ENCODE measurements around the gene NECTIN2.
"Not testable (repeated sequence)": the region's sequence is repeated elsewhere in the genome, so short reads cannot be mapped to it uniquely, and the experiment has no call there.

The NECTIN2 gene

GRCh38 chr19:44884566-44884965, 38.5 kb downstream of the NECTIN2 start:
- DNase-seq (ENCODE audit: low read depth in 2 of 2), result no peak

DNA sequence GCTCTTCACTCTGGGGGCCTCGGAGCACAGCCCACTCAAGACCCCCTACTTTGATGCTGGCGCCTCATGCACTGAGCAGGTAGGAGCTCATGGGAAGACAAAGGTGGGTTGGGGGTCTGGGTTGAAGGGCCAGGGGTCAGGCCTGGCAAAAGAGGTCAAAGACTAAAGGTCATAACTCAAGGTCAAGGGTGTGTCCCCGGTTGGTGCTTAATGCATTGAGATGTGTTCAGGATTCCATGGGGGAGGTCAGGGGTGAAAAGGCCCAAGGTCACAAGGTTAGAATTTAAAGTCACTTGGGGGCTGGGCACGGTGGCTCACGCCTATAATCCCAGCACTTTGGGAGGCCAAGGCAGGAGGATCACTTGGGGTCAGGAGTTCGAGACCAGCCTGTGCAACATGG, 40.0 kb downstream of the NECTIN2 start:
- no peak for DNase-seq (ENCODE audit: low read depth in 2 of 2)

- no peak for DNase-seq (ENCODE audit: low read depth in 2 of 2)
Measured at GRCh38 chr19:44887648-44888047, 41.6 kb downstream of the NECTIN2 start.

GRCh38 chr19:44888335-44888734, 42.2 kb downstream of the NECTIN2 start:
- not testable (repeated sequence) for DNase-seq (ENCODE audit: low read depth in 2 of 2)

DNA sequence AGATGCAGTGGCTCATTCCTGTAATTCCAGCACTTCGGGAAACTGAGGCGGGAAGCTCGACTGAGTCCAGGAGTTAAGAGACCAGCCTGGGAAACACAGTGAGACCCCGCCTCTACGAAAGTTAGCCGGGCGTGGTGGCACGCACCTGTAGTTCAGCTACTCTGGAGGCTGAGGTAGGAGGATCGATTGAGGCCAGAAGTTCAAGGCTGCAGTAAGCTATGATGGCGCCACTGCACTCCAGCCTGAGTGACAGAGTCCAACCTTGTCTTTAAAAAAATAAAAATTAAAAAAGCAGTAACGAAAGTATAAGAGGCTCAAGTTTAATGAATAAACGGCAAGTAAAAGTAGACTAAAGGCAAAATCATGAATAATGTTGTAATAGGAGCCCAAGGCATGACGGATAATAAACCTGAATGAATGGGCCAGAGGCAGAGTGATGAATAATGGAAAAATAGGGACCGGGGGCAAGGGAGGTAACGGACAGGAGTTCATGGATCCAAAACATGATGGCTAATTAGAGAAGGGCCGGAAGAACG, 43.8 kb downstream of the NECTIN2 start:
- no peak for DNase-seq (ENCODE audit: low read depth in 2 of 2)

DNA sequence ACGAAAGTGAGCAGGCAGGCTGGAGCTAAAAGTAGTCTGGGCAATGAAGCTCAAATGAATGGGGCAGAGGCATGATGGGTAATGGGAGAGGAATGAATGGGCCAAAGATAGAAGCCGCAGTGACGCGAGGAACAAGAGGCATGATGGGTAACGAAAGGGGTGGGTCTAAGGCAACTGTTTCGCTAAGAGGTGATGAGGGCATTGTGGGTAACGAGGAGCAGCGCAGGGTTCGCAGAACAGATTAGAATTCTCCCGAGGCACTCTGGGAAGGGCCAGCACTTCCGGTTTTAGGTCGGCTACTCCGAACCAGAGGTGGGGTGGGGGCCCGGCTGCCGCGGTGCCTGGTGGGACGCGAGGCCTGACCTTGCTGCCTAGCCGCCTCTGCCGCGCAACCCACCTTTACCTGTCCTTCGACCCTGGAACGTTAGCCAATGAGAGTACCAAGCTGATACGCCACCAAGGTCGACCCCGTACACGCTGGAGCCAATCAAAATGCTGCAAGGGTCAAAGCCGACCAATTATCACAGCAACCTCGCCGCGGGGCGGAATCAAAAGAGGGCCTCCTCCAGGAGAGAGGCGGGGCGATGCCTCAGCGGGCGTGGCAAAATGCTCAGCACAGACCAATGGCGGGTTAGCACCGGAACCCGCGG, 44.4 kb downstream of the NECTIN2 start:
- DNase-seq (ENCODE audit: low read depth in 2 of 2), result peak in 1 of 2 donors; percentile 99

DNA sequence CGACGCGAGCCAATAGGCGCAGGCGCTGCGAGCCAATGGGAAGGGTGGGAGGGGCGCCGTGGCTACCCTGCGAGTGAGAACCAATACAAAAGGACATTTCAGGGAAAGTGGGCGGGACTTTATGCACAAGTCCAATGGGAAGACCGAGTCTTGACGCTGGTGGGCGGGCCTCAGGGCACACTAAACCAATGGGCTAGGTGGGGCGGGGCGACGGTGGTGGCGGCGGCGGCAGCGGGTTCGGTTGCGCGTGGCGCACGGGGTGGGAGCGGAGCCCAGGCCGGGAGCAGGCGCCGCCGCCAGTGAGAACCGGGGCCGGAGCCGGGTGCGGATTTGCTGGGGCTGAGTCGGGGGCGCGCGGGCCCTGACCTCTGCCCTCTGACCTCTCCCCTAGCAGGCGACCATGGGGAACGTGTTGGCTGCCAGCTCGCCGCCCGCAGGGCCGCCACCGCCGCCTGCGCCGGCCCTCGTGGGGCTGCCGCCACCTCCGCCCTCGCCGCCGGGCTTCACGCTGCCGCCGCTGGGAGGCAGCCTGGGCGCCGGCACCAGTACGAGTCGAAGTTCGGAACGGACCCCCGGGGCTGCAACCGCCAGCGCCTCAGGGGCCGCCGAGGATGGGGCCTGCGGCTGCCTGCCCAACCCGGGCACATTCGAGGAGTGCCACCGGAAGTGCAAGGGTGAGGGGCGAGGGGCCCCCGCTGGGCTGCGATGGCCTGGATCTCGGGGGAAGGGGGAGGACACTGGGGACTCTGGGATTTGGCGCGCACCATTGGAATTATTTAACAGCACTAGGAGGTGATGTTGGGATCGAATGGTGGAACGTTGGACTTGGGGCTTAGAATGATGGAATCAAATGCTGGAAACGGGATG, 45.2 kb downstream of the NECTIN2 start, which contains the start of gene TOMM40:
TOMM40 (plus strand) TSS at position 239 of the 867 bp plus-strand sequence; CDS start at position 401, 162 bp downstream.
- peak; percentile 99 to 100 for DNase-seq (ENCODE audit: low read depth in 2 of 2)

GRCh38 chr19:44892932-44893331, 46.8 kb downstream of the NECTIN2 start:
- DNase-seq (ENCODE audit: low read depth in 2 of 2), result no peak

DNA sequence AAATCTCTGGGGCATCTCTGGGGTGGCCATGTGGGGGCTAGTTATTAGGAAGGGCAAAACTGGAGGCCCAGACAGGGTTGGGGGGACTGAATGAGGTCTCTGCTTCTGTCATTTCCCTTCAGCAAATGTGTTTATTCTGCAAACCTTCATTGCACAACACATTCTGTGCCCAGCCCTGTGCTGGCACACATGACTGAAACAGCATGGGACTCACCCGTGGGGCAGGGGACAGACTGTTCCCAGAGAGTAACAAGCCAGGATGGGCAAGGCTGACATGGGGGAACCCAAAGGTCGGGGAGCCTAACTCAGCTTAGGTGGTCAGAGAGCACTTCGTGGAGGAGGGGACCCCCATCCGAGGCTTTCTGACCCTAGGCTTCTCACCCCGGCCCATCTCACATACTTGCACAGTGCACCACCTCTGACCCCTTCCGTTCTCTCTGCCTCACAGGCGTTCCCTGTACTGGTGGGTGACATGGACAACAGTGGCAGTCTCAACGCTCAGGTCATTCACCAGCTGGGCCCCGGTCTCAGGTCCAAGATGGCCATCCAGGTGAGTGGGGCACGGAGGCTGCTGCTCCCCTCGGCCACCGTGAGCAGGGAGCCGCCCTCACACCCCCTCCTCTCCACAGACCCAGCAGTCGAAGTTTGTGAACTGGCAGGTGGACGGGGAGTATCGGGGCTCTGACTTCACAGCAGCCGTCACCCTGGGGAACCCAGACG, 47.4 kb downstream of the NECTIN2 start:
- DNase-seq (ENCODE audit: low read depth in 2 of 2), result no peak

DNA sequence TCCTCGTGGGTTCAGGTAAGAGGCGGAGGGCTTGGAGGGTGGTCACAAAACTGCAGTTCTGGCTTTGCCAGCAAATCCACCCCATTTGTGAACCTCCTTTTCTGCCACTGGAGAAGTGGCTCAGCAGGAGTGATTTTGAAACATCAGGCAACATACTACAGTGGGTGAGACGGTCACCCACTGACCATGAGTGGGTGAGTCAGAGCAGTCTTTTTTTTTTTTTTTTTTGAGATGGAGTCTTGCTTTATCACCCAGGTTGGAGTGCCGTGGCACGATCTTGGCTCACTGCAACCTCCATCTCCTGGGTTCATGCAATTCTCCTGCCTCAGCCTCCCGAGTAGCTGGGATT, 47.9 kb downstream of the NECTIN2 start:
- no peak for DNase-seq (ENCODE audit: low read depth in 2 of 2)

- DNase-seq (ENCODE audit: low read depth in 2 of 2), result no peak
Measured at GRCh38 chr19:44894946-44895345, 48.8 kb downstream of the NECTIN2 start.

DNA sequence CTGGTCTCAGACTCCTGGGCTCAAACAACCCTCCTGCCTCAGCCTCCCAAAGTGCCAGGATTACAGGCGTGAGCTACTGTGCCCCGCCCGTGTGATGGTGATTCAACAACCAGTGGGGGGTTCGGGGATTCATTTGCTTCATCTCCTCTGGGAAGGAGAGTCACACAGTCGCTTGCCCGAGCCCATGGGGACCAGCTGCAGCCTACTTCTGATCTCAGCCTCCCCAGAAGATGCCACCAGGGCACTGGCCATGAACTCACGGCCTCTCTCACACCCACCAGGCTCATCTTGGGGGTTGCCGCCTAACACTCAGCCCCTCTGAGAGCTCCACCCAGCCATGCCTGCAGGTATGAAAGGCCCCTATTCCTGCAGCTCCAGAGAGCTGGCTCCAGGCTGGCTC, 51.7 kb downstream of the NECTIN2 start:
- no peak for DNase-seq (ENCODE audit: low read depth in 2 of 2)

GRCh38 chr19:44900328-44901244, 54.5 kb downstream of the NECTIN2 start:
- DNase-seq (ENCODE audit: low read depth in 2 of 2), result no peak

DNA sequence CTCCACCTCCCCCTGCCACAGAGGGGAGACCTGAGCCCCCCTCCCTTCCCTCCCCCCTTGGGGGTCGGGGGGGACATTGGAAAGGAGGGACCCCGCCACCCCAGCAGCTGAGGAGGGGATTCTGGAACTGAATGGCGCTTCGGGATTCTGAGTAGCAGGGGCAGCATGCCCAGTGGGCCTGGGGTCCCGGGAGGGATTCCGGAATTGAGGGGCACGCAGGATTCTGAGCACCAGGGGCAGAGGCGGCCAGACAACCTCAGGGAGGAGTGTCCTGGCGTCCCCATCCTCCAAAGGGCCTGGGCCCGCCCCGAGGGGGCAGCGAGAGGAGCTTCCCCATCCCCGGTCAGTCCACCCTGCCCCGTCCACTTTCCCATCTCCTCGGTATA, 57.1 kb downstream of the NECTIN2 start:
- DNase-seq (ENCODE audit: low read depth in 2 of 2), result no peak

DNA sequence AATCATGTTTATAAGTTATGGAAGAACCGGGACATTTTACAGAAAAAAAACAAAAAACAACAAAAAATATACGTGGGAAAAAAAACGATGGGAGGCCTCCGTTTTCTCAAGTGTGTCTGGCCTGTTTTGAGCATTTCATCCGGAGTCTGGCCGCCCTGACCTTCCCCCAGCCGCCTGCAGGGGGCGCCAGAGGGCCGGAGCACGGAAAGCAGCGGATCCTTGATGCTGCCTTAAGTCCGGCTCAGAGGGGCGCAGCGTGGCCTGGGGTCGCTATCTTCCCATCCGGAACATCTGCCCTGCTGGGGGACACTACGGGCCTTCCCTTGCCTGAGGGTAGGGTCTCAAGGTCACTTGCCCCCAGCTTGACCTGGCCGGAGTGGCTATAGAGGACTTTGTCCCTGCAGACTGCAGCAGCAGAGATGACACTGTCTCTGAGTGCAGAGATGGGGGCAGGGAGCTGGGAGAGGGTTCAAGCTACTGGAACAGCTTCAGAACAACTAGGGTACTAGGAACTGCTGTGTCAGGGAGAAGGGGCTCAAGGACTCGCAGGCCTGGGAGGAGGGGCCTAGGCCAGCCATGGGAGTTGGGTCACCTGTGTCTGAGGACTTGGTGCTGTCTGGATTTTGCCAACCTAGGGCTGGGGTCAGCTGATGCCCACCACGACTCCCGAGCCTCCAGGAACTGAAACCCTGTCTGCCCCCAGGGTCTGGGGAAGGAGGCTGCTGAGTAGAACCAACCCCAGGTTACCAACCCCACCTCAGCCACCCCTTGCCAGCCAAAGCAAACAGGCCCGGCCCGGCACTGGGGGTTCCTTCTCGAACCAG, 57.7 kb downstream of the NECTIN2 start:
- peak; percentile 75 to 77 for DNase-seq (ENCODE audit: low read depth in 2 of 2)

DNA sequence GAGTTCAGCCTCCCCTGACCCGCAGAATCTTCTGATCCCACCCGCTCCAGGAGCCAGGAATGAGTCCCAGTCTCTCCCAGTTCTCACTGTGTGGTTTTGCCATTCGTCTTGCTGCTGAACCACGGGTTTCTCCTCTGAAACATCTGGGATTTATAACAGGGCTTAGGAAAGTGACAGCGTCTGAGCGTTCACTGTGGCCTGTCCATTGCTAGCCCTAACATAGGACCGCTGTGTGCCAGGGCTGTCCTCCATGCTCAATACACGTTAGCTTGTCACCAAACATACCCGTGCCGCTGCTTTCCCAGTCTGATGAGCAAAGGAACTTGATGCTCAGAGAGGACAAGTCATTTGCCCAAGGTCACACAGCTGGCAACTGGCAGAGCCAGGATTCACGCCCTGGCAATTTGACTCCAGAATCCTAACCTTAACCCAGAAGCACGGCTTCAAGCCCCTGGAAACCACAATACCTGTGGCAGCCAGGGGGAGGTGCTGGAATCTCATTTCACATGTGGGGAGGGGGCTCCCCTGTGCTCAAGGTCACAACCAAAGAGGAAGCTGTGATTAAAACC, 58.4 kb downstream of the NECTIN2 start:
- DNase-seq (ENCODE audit: low read depth in 2 of 2), result peak in 1 of 2 donors; percentile 5

- DNase-seq (ENCODE audit: low read depth in 2 of 2), result no peak
Measured at GRCh38 chr19:44905437-44906160, 59.5 kb downstream of the NECTIN2 start, which contains the start of gene APOE. TSS of gene APOE (plus strand) at chr19:44905796. CDS start at chr19:44906625, 829 bp downstream.

DNA sequence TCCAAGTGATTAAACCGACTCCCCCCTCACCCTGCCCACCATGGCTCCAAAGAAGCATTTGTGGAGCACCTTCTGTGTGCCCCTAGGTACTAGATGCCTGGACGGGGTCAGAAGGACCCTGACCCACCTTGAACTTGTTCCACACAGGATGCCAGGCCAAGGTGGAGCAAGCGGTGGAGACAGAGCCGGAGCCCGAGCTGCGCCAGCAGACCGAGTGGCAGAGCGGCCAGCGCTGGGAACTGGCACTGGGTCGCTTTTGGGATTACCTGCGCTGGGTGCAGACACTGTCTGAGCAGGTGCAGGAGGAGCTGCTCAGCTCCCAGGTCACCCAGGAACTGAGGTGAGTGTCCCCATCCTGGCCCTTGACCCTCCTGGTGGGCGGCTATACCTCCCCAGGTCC, 61.5 kb downstream of the NECTIN2 start:
- no peak for DNase-seq (ENCODE audit: low read depth in 2 of 2)

All from stimulated activated CD4-positive, alpha-beta T cell treated with anti-CD3 and anti-CD28 coated beads, Interleukin-1b, Interleukin-23, amount 100 ng/mL, for 4 hours (primary cell).